Left renal cortex interstitium (tissue), 4 donors: ENCODE data around the gene ARF5. TPM values are rescaled to one million over a fixed set of nuclear protein-coding genes. Genes with fewer than 3 reads are reported as not detected.
"Not testable (repeated sequence)": the region's sequence is repeated elsewhere in the genome, so short reads cannot be mapped to it uniquely, and the experiment has no call there.

Experiments
- DNase-seq, 4 donors: peaks; one replicate each; pipeline ENCODE4 v3.0.0-alpha.2; 2013; ENCODE audit warnings: low read depth in 4 of 4, low spot score in 2 of 4, missing footprints in 1 of 4
- polyA plus RNA-seq, 4 donors: library from polyadenylated mRNA; unstranded; fragments of 120-200 nt; gene quantifications; one replicate each; pipeline ENCODE4 v1.2.1, GENCODE V29; 2013; ENCODE audit not compliant: insufficient read length in 4 of 4

ARF5 gene
- 100 to 1,000 TPM; 186 to 229 (median 190) TPM for polyA plus RNA-seq

GRCh38 chr7:127588019-127588696 lies at the start of gene ARF5:
Gene ARF5 (plus strand): TSS chr7:127588411. CDS start chr7:127588499, 88 bp downstream.
- DNase-seq, result peak; percentile 45 to 78 (median 70)

- DNase-seq, result no peak
Observed at GRCh38 chr7:127539116-127539515, 49.1 kb upstream of the ARF5 start.

GRCh38 chr7:127540461-127540860 lies 47.8 kb upstream of the ARF5 start:
- DNase-seq, result not testable (repeated sequence)

- no peak for DNase-seq
Observed at GRCh38 chr7:127541548-127541947, 46.7 kb upstream of the ARF5 start.

- DNase-seq, result no peak
Observed at GRCh38 chr7:127546313-127546712, 41.9 kb upstream of the ARF5 start.

DNA sequence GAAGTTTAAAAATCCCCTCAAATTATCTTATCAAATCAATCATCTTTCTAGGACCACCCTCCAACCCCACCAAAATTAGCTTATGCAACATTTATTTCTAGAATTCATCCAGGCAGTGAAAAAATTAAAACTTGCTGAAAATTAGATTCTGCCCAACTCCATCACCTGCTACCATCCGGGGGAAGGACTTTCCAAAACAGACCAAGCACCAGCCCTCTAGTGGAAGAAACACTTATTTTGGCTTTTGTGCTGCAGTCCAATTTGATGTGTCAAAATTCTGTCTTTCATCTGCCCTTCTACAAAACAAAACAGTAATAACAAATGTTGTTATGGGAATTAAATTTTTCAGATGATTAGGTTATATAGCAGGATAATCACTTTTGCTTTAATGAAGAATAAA lies 38.0 kb upstream of the ARF5 start:
- no peak for DNase-seq

DNA sequence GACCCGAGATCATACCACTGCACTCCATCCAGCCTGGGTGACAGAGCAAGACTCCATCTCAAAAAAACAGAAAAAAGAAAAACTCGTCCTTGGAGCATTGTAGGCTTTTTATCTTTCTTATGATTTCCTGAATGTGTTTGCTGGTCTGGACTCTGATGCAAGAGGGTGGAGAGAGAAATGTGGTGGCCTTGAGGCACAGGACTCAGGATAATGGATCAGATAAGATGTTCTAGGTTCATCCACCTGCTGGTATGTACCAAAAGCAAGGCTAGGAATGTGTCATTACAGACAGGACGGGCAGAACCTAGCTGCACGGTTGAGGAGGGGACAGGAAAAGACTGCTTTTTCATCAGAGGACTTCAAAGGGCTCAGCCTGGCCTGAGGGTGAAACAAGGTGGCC lies 36.3 kb upstream of the ARF5 start:
- no peak for DNase-seq

GRCh38 chr7:127556404-127556803 lies 31.8 kb upstream of the ARF5 start:
- no peak for DNase-seq

DNA sequence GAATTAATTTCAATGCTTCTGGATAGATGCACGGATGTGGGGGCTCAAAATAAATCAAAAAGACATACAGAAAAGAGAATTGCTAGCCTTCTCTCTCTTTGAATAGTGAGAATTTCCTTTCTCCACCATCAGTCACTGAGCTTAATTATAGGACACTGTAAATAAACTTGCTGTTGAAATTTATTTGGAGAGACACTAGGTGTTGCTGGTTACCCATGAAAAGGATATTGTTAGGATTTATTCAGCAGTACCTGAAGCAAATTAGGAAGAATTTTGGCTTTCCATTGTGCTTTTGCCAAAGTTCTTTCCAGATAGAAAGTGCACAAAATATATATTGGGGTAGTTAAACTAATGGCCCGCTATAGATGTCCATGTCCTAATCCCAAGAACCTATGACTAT lies 30.4 kb upstream of the ARF5 start:
- DNase-seq, result no peak

DNA sequence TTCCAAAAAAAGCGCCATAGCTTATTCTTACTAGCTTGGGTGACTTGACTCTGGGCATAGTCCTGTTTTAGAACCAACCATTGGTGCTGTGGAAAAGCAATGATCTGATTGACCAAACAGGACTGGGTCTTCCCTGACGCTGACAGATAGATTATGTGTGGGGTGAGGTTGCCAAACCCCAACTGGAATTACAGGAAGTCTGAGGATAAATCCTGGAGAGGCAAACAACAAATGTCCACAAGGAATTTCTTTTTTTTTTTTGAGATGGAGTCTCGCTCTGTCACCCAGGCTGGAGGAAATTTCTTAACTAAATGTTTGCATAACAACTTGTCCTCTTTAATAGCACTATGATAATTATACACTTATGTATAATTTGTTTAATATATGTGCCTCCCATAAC lies 22.0 kb upstream of the ARF5 start:
- no peak for DNase-seq

DNA sequence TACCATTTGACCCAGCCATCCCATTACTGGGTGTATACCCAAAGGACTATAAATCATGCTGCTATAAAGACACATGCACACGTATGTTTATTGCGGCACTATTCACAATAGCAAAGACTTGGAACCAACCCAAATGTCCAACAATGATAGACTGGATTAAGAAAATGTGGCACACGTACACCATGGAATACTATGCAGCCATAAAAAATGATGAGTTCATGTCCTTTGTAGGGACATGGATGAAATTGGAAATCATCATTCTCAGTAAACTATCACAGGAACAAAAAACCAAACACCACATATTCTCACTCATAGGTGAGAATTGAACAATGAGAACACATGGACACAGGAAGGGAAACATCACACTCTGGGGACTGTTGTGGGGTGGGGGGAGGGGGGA lies 20.2 kb upstream of the ARF5 start:
- not testable (repeated sequence) for DNase-seq

DNA sequence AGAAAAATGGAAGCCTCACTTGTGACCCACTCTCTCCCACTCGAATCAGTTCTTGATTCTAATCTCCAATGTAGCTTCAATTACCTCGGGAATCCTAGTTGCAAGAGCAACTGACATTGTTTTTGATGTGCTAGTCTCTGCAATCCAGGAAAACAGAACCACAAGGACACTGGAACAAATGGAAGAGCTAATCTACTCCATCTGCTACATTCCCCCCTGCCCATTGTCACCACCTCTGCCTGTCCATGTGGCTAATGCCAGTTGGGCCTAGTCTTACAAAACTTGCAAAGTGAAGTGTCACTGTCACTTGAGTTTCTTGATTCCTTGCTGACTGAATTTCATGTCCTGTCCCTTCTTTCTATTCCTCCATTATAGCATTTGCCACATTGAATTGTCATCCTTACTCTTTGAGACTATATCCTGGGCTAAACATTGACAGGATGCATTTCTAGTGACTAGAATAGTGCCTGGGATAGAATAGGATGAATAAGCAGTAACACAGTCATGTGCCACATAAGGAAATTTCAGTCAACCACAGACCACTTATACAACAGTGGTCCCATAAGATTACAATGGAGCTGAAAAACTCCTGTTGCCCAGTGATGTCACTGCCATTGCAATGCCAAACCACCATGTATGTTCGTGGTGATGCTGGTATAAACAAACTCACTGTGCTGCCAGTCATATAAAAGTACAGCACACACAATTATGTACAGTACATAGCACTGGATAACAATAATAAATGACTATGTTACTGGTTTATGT lies 16.3 kb upstream of the ARF5 start:
- no peak for DNase-seq

DNA sequence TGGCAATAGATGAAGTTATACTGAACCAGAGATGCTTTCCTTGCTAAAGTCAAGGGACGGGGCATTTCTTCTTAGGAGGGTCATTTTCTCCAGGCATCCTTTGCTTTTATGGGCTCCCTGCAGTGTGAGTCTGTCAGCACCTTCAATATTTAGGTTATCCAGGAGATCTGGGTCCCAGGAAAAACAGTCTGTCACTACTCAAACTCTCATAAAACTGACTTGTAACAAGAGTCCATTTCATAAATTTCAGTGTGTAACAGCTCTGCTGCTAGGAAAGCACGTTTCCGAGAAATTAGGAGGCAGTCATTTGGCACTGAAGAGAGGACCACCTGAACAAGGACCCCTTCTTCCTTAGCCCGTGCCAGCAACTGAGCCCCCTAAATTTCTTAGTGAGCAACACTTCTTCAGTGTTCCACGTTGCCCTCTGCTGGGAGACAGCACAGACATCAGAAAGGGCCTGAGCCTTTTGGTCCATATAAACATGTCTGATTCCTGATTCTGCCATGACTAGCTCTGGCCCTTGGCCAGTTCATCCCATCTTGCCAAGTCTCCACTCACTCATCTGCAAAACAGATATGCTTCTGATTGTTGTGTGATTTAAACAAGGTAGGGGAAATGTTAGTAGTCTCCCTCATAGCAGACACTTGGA lies 10.1 kb upstream of the ARF5 start:
- DNase-seq, result no peak

GRCh38 chr7:127578711-127579275 lies 9.4 kb upstream of the ARF5 start:
- no peak for DNase-seq

DNA sequence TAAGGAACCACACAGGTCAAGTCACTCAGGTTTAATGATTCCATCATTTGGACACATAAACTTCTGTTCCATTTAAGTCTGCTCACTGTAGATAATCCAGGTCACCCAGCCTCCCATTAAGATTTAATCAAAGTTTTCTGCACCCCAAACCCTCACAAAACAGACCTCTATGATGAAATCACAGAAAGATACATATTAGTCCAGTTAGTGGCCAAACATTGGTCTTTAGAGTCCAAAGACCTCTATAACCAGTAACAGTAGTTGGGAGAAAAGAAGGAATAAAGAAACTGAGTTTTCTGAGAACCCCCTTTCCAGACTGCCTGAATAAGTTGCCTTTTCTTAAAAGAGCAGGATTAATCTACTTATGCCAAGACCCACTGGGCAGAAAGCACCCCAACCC lies 7.6 kb upstream of the ARF5 start:
- DNase-seq, result no peak

DNA sequence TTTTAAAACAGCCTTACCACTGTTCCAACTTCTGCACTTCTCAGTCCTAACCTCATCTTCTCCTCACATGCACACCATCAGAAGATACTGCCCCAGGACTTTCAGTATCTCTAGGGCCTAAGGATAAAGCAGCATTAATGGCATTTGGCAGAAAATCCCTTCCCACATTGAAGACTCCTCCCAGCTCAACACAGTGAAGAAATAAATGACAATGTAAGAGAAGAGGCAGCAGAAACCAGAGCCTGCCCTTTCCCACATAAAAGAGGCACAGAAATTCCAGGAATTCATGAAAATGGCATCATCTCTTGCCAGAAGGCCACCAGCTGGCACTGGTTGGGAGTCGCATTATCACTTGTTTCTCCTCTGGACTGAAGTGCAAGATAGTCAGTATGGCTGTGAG lies 6.5 kb upstream of the ARF5 start:
- no peak for DNase-seq

DNA sequence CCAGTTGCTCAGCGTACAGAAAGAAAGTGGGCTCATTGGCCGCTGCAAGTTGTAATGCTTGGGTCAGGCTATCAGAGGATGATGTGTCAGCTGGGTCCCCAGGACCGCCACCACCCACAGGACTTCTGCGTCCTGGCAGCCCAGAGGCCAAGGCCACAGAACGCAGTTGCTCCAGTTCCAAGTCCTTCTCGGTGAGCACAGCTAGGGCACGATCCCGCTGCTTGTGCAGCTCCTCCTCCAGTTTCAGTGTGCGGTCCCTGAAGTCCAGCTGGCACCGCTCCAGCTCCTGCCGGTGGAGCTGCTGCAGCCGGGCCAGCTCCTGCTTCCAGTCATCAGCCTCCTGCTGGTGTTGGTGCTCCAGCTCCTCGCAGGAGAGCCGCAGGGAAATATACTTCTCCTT lies 5.8 kb upstream of the ARF5 start:
- no peak for DNase-seq

GRCh38 chr7:127584648-127585043 lies 3.6 kb upstream of the ARF5 start:
- DNase-seq, result no peak

- peak; percentile 72 to 87 (median 81) for DNase-seq
Observed at GRCh38 chr7:127585044-127585953, 2.9 kb upstream of the ARF5 start, which contains the start of gene GCC1. Gene GCC1 (minus strand): TSS chr7:127585596. CDS start chr7:127585182, 414 bp downstream.

DNA sequence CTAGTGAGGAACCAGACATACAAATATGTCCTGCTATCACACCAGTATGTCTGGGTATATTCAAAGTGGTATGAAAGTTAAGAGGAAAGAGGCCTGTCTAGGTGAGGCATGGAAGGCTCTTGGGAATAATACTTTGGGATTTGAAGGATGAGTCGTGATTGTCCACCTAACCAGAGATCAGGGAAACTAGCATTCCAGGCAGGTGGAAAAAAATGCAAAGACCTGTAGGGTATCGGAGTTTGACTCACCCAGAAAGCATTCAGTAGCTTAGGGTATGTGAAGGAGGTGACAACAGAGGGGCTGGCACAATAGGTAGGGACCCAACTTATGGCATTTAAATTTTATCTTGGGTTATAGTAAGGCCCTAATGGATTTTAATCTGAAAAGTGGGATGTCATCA lies 1.9 kb upstream of the ARF5 start:
- no peak for DNase-seq
